ENCODE measurements around the gene NDUFA3.

NDUFA3 gene

DNA sequence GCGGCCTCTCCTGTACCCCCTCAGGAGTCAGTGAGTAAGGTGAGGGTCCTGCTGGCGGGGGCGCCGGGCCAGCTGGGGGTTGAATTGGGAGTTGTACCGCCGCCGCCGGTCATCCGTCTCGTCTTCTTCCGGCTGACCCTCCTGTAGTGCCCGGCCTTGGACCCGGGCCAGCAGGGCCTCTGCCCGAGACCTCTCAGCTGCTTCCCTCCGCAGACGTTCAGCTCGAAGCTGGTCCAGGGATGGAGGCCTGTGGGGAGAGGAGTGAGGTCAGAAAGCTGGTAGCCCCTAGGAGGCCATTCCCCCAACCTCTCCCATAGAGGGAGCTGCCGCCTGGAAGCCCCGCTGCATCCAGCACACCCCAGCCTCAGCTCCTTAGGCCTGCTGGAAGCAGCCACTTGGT is 53.0 kb downstream of the NDUFA3 start:
- TF ChIP-seq CTCF (IDR thresholded peaks at IDR 0.05; ENCODE audit: control insufficient read depth, extremely low read depth, insufficient read depth), result no peak
- DNase-seq (ENCODE audit: low read depth), result no peak
- H3K4me3 ChIP-seq (ENCODE audit: low read depth, low read length), result no peak overlapping the region

DNA sequence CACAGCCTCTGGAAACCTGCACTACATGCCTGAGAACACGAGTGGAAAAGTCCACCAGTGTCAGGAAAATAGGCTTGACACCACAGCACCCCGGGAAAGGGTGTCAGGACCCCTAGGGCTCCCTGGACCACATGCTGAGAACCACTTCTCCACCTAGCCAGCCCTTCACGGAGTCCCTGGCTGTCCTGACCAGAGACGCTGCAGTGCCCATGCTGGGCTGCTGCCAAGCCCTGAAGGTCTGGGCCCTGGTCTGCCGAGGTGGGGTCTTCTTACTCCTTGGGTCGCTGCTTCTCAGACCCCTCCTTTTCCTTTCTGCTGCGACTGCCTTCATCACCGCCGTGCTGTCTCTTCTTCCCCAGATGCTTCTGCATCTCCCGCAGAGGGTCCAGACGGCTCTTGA is 53.8 kb downstream of the NDUFA3 start:
- TF ChIP-seq CTCF (IDR thresholded peaks at IDR 0.05; ENCODE audit: control insufficient read depth, extremely low read depth, insufficient read depth), result no peak
- H3K4me3 ChIP-seq (ENCODE audit: low read depth, low read length), result no peak overlapping the region
- no peak for DNase-seq (ENCODE audit: low read depth)

DNA sequence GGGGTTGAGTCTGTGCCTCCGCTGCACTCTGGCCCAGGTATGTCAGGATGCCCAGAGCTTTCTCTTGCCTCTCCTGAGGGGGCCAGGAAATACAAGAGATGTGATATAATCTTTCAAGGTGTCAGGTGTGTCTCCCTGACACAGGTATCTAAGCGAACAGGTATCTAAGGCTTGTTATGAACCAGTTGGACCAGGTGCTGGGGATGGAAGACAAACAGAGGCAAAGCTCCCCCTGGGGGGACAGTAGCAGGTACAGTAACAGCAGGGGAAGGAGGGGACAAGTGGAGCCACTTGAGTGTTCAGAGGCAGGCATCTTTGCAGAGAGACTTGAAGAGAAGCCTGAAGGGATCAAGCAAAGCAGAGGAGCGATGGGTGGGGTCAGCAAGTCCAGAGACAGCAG is 54.3 kb downstream of the NDUFA3 start:
- no peak for TF ChIP-seq CTCF (IDR thresholded peaks at IDR 0.05; ENCODE audit: control insufficient read depth, extremely low read depth, insufficient read depth)
- H3K4me3 ChIP-seq (ENCODE audit: low read depth, low read length), result no peak overlapping the region
- DNase-seq (ENCODE audit: low read depth), result no peak

All from LNCaP clone FGC (cell line).